ENCODE results near the gene RMRP. TPM values are rescaled to one million over a fixed set of nuclear protein-coding genes. Genes with fewer than 3 reads are reported as not detected.
"Not testable (repeated sequence)": the region's sequence is repeated elsewhere in the genome, so short reads cannot be mapped to it uniquely, and the experiment has no call there.

The RMRP gene
- total RNA-seq, 1 donor from 2014 or later: 13,056 TPM

DNA sequence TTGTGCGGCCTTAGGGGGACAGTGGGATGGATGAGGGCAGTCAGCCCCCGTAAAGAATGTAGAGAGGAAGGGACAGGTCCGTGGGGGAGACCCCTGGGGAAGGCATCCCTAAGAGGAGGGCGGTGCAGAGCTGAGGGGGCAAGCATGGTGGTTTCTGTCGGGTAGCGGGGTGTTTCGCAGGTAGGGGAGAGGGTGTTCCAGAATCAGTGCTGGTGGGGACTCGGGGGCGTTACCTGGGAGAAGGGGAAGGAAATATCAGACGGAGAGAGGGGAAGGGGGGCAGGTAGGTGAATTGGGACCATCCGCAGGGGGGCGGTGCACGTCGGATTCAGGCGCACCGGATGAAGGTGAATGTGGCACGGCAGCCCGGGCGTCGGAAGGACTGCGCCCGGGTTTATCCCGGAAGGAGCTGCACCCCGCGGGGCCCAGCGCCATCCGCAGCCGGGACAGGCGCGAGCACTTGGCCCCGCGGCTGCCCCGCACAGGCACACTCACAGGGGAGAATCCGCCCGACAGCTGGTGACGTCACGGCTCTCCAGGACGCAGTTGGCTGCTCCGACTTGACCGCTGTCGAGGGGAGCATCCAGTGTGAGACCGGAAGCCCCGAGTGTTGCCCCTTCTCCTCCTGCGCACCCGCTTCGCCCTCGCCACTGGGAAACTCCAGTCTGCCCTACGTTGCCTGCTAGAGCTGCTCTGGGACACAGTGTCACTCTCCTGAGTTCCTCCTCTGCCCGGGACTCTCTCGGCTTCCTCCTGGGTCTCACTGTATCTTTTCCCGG, 40.9 kb downstream of the RMRP start:
- DNase-seq (ENCODE audit: low spot score) (no peak), ATAC-seq (peak; percentile 65)

DNA sequence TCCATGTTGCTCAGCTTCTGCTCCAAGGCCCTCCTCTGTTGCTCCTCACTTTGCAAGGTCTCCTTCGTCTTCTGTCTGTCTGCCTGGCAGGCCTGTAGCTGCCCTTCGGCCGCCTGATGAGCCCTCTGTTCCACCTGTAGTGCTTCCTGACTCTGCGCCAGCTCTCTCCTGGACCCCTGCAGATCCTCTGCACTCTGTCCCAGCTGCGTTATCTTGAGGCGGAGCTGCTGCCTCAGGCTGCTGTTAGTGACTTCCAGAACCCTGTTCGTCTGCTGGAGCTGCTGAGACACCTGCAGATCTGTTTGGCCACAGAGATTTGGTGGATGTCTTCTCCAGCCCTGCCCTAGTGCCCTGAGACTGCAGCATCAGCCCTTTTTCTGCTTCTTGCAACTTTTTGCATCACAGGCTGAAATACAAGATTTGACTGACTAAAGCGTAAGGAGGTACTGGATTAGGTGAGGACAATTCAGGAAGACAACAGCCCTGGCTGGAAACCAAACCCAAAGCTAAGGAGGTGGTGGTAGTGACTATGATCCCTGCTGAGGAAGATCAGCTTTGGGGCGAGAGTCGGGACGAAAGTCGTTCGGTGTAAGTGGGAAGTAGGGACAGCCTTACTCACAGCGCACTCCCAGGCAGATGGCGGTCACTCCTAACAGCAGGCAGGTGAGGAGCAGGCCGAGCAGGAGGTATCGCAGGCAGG, 41.7 kb downstream of the RMRP start:
- no peak for ATAC-seq
- no peak for DNase-seq (ENCODE audit: low spot score)

DNA sequence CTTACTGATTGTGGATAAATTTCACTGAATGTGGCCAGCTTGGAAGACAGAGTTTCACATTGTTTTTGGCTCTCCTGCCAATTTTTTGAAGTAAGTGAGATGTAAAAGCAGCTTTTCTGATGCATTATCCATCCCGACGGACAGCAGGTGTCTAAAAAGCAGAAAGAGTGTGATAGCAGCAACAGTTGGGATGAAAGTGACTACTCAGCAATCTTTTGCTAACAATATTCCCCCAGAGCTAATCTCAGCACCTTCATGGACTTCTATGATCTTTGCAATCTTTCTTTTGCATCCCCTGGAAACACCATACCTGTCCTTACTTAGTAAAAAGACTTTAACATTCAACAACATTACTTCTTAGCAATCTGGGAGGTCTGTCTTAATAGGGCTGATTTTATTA, 45.0 kb downstream of the RMRP start:
- ATAC-seq: no peak
- DNase-seq (ENCODE audit: low spot score): no peak

DNA sequence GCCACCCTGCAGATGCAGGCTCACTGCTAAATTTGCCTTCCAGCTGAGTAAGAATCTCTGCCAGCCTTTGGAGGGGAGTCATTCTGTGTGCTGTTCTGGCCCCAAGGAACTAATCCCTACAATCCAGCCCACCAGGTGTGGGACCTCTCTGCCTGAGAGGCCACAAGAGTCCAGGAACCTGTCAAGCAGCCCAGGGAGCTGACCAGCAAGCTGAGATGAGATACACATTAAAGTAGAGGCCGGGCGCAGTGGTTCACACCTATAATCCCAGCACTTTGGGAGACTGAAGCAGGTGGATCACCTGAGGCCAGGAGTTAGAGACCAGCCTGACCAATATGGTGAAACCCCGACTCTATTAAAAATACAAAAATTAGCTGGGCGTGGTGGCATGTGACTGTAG, 45.8 kb downstream of the RMRP start:
- not testable (repeated sequence) for DNase-seq (ENCODE audit: low spot score); ATAC-seq

DNA sequence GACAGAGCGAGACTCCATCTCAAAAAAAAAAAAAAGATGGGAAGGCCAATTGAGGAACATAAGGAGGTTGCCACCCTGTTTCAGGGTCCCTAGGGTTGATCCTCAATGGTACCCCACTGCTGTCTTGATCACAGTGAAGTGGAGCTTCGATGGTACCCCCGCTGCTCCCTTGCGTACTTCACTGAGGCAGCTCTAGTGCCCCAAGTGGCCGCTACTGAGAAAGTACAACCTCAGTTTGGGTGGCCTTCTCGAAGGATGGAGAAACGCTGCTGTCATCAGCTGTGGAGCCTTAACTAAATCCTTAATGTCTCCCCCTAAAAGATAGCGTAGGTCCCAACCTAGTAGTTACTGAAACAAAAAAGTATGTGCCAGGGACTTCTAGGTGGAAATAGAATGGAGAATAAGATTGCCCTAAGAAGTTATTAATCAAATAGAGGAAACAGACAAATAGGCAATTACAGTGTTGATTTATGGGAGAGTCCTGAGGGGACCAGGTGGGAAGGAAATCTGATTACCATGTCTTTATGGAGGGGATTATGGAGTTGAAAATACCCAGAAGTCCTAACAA, 46.5 kb downstream of the RMRP start:
- ATAC-seq (peak; percentile 84), DNase-seq (ENCODE audit: low spot score) (no peak)

DNA sequence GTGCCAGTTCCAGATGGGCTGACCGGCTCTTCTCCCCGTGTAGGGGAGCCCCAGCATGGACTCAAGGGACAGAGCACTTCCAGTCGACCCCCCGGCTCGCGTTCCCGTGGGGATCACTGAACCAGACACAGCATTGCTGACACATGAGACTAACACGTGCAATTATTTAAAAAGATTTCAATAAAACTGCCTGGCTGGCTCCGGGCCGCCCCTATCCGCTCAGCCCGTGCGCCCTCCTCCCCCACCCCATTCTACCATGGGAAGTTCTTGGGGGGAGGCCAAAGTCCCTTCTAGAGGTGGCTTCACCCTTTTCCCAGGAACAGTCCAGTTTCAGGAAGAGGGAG, 48.0 kb downstream of the RMRP start:
- no peak for DNase-seq (ENCODE audit: low spot score)

DNA sequence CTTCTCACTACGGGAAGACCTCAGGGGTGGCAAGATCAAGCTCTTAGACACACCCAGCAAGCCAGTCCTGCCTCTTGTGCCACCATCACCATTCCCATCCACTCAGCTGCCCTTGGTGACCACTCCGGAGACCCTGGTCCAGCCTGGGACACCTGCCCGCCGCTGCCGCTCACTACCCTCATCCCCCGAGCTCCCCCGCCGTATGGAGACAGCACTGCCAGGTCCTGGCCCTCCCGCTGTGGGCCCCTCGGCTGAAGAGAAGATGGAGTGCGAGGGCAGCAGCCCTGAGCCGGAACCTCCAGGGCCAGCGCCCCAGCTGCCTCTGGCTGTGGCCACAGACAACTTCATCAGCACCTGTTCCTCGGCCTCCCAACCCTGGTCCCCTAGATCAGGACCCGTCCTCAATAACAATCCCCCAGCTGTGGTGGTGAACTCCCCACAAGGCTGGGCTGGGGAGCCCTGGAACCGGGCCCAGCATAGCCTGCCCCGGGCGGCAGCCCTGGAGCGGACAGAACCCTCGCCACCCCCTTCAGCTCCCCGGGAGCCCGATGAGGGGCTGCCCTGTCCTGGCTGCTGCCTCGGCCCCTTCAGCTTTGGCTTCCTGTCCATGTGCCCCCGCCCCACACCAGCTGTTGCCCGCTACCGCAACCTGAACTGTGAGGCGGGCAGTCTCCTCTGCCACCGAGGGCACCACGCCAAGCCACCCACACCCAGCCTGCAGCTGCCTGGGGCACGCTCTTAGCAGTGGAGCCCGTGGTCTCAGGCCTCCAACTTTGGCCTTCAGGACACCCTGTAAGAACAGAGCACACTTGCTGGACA, 48.6 kb downstream of the RMRP start:
- ATAC-seq (no peak), DNase-seq (ENCODE audit: low spot score) (no peak)

More for the DNA sequence above, 48.0 kb downstream of the RMRP start:
- no peak for ATAC-seq

DNA sequence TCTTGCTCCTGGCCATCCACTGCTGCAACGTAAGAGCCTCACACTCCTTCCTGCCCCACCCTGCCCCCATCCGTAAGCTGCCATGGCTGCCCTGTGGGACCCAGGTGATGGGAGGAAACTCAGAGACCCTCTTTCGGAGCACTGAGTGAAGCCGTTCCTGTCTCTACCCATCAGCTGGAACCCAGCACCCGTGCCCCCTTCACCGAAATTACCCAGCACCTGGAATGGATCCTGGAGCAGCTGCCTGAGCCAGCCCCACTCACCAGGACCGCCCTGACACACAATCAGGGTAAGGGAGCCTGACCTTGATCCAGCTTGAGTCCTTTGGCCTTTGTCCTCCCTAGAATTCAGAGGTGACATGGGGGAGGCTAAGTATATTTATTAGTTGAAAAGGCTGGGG, 49.6 kb downstream of the RMRP start:
- DNase-seq (ENCODE audit: low spot score) (no peak), ATAC-seq (no peak)

Other genes starting within 250 kb of the RMRP start
- 9.1 TPM for gene RUSC2, start 167.9 kb downstream of the RMRP start, total RNA-seq
- 15.6 TPM for gene TESK1, start 52.8 kb downstream of the RMRP start, total RNA-seq
- 0.93 TPM for gene CD72, start 39.6 kb downstream of the RMRP start, total RNA-seq
- gene SIT1, start 7.1 kb downstream of the RMRP start, total RNA-seq: 0.23 TPM
- 12.6 TPM for gene CCDC107, start 273 bp upstream of the RMRP start, total RNA-seq
- gene ARHGEF39, start 7.2 kb upstream of the RMRP start, total RNA-seq: 0.40 TPM
- gene CA9, start 15.9 kb upstream of the RMRP start, total RNA-seq: 0.96 TPM
- gene TPM2, start 31.9 kb upstream of the RMRP start, total RNA-seq: 6.6 TPM
- 107 TPM for gene TLN1, start 74.2 kb upstream of the RMRP start, total RNA-seq
- 13.9 TPM for gene CREB3, start 74.6 kb upstream of the RMRP start, total RNA-seq
- gene GBA2, start 91.2 kb upstream of the RMRP start, total RNA-seq: 44.0 TPM
- 14.5 TPM for gene RGP1, start 91.3 kb upstream of the RMRP start, total RNA-seq
- 1.5 TPM for gene MSMP, start 96.3 kb upstream of the RMRP start, total RNA-seq
- 3.3 TPM for gene NPR2, start 133.6 kb upstream of the RMRP start, total RNA-seq
- 0.50 TPM for gene SPAG8, start 154.2 kb upstream of the RMRP start, total RNA-seq
- gene HINT2, start 157.0 kb upstream of the RMRP start, total RNA-seq: 71.5 TPM
- gene FAM221B, start 170.7 kb upstream of the RMRP start, total RNA-seq: not detected
- 4.4 TPM for gene TMEM8B, start 171.2 kb upstream of the RMRP start, total RNA-seq
- gene OR13J1, start 212.4 kb upstream of the RMRP start, total RNA-seq: not detected
- gene HRCT1, start 248.2 kb upstream of the RMRP start, total RNA-seq: 0.96 TPM

All from left lobe of liver (tissue), 2 donors.